ENCODE measurements around the gene FFAR1. TPM values are rescaled to one million over a fixed set of nuclear protein-coding genes. Genes with fewer than 3 reads are reported as not detected.

The FFAR1 gene
- polyA plus RNA-seq, 1 donor (not counting 4 experiments of a cell fraction or from before 2014, with no cell fraction given) = not detected

- Histone ChIP-seq H3K79me2 (ENCODE audit: control insufficient read depth, insufficient read depth, low read length) (no peaks in the 10 kb centered on the region), H2AFZ (ENCODE audit: control insufficient read depth, low read length) (no peak overlapping the region), H3K27me3 (ENCODE audit: control insufficient read depth, extremely low read depth, insufficient read depth, low read length) (peaks cover 18% of the 10 kb centered on the region), H3K36me3 (ENCODE audit: control insufficient read depth in 2 of 2, extremely low read depth in 1 of 2, insufficient read depth in 2 of 2, low read length in 2 of 2) (no peaks in the 10 kb centered on the region), H4K20me1 (ENCODE audit: control insufficient read depth, extremely low read depth, insufficient read depth, low read length) (no peaks in the 10 kb centered on the region), H3K4me1 (ENCODE audit: control insufficient read depth, extremely low read depth, insufficient read depth, low read length) (no peaks in the 10 kb centered on the region), H3K9me3 (ENCODE audit: control insufficient read depth, low read depth, low read length) (no peaks in the 10 kb centered on the region), H3K4me3 (ENCODE audit: control insufficient read depth in 2 of 3, extremely low read depth in 1 of 3, insufficient read depth in 2 of 3, low read depth in 1 of 3, low read length in 3 of 3) (no peak overlapping the region), H3K9me1 (ENCODE audit: control insufficient read depth, extremely low read depth, insufficient read depth, low read length) (no peaks in the 10 kb centered on the region), H3K4me2 (ENCODE audit: control insufficient read depth, extremely low read depth, insufficient read depth, low read depth, low read length) (no peak overlapping the region), H3K27ac (ENCODE audit: control insufficient read depth, insufficient read depth, low read length) (no peak overlapping the region), H3K9ac (ENCODE audit: control insufficient read depth, extremely low read depth, insufficient read depth, low read length) (no peak overlapping the region)
- FAIRE-seq = no peak
- no peak for TF ChIP-seq EZH2 (IDR thresholded peaks at IDR 0.05; ENCODE audit: low read length)
- TF ChIP-seq CTCF (optimal IDR thresholded peaks at IDR 0.05 in 1 of 3, IDR thresholded peaks at IDR 0.05 in 1 of 3, conservative IDR thresholded peaks at IDR 0.05 in 1 of 3; ENCODE audit: extremely low read depth in 1 of 3, insufficient read depth in 2 of 3, low read length in 3 of 3) = no peak
- dilution Hi-C loops (cut with MboI; ENCODE audit: extremely low pct_ligation_motif_present, low sequenced_read_pairs) = no loop called here
- no peak for DNase-seq (ENCODE audit: low read depth, low spot score)
Measured at GRCh38 chr19:35341565-35342225, 6.0 kb upstream of the FFAR1 start.

GRCh38 chr19:35342430-35342829, 5.3 kb upstream of the FFAR1 start:
- no peaks in the 10 kb centered on the region for H3K79me2 ChIP-seq (ENCODE audit: control insufficient read depth, insufficient read depth, low read length)
- no peaks in the 10 kb centered on the region for H4K20me1 ChIP-seq (ENCODE audit: control insufficient read depth, extremely low read depth, insufficient read depth, low read length)
- FAIRE-seq (no peak), DNase-seq (ENCODE audit: low read depth, low spot score) (no peak)
- dilution Hi-C loops (cut with MboI; ENCODE audit: extremely low pct_ligation_motif_present, low sequenced_read_pairs) = no loop called here
- no peaks in the 10 kb centered on the region for H3K9me1 ChIP-seq (ENCODE audit: control insufficient read depth, extremely low read depth, insufficient read depth, low read length)
- no peak overlapping the region for H3K27ac ChIP-seq (ENCODE audit: control insufficient read depth, insufficient read depth, low read length)
- H3K4me1 ChIP-seq (ENCODE audit: control insufficient read depth, extremely low read depth, insufficient read depth, low read length) = no peaks in the 10 kb centered on the region
- no peak overlapping the region for H2AFZ ChIP-seq (ENCODE audit: control insufficient read depth, low read length)
- H3K9me3 ChIP-seq (ENCODE audit: control insufficient read depth, low read depth, low read length) = no peaks in the 10 kb centered on the region
- H3K9ac ChIP-seq (ENCODE audit: control insufficient read depth, extremely low read depth, insufficient read depth, low read length) = no peak overlapping the region
- peaks cover 22% of the 10 kb centered on the region for H3K27me3 ChIP-seq (ENCODE audit: control insufficient read depth, extremely low read depth, insufficient read depth, low read length)
- no peaks in the 10 kb centered on the region for H3K36me3 ChIP-seq (ENCODE audit: control insufficient read depth in 2 of 2, extremely low read depth in 1 of 2, insufficient read depth in 2 of 2, low read length in 2 of 2)
- H3K4me3 ChIP-seq (ENCODE audit: control insufficient read depth in 2 of 3, extremely low read depth in 1 of 3, insufficient read depth in 2 of 3, low read depth in 1 of 3, low read length in 3 of 3) = no peak overlapping the region
- H3K4me2 ChIP-seq (ENCODE audit: control insufficient read depth, extremely low read depth, insufficient read depth, low read depth, low read length) = no peak overlapping the region
- no peak for TF ChIP-seq EZH2 (IDR thresholded peaks at IDR 0.05; ENCODE audit: low read length)
- no peak for TF ChIP-seq CTCF (optimal IDR thresholded peaks at IDR 0.05 in 1 of 3, IDR thresholded peaks at IDR 0.05 in 1 of 3, conservative IDR thresholded peaks at IDR 0.05 in 1 of 3; ENCODE audit: extremely low read depth in 1 of 3, insufficient read depth in 2 of 3, low read length in 3 of 3)

All from keratinocyte (primary cell).